Omental fat pad (tissue), 4 donors: Measurements from ENCODE around the gene GAD2. TPM values are rescaled to one million over a fixed set of nuclear protein-coding genes. Genes with fewer than 3 reads are reported as not detected.

Experiments
- ATAC-seq: fragments of 150-250 bp; one replicate; pipeline ENCODE4 v1.9.1; 2016; ENCODE audit warnings: mild to moderate bottlenecking, moderate library complexity; ENCODE audit not compliant: low FRiP score
- DNase-seq: peaks from one replicate; pipeline ENCODE4 v3.0.0-alpha.2; 2019; ENCODE audit warnings: low spot score
- total RNA-seq, 4 donors: library from RNA; depleted of rRNA; stranded (reverse); fragments of >200 nt; gene quantifications; one replicate each; pipeline ENCODE4 v1.1.0, GENCODE V29; 2016
- TF ChIP-seq, protein P1 (sequence below), 3 donors: fragments of 450-650 bp; IDR thresholded peaks; one replicate each; pipeline ENCODE4 v1.5.1; 2016 to 2017; ENCODE audit warnings: antibody characterized with exemption in 3 of 3, mild to moderate bottlenecking in 3 of 3, moderate library complexity in 2 of 3

Gene GAD2
- total RNA-seq, 4 donors from 2014 or later: not detected

DNA sequence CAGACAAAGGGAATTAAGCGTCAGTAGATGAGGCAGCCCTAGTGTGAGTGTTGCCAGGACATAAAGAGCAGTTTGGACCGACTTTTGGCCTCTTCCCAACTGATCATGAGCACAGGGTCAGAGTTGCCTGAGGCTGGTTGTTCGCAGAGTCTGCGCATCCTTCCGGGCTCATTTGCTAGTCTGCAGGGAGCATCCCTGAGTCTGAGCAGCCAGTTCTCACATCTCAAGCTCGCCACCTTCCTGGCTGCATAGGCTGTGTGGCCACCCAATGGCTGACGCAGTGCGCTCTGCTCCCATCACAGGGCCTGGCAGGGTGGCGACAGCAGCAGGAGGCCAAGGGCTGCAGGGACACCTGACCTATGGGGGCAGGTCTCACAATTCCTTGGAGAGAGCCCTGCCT is 5.0 kb downstream of the GAD2 start:
- TF ChIP-seq, protein P1, sequence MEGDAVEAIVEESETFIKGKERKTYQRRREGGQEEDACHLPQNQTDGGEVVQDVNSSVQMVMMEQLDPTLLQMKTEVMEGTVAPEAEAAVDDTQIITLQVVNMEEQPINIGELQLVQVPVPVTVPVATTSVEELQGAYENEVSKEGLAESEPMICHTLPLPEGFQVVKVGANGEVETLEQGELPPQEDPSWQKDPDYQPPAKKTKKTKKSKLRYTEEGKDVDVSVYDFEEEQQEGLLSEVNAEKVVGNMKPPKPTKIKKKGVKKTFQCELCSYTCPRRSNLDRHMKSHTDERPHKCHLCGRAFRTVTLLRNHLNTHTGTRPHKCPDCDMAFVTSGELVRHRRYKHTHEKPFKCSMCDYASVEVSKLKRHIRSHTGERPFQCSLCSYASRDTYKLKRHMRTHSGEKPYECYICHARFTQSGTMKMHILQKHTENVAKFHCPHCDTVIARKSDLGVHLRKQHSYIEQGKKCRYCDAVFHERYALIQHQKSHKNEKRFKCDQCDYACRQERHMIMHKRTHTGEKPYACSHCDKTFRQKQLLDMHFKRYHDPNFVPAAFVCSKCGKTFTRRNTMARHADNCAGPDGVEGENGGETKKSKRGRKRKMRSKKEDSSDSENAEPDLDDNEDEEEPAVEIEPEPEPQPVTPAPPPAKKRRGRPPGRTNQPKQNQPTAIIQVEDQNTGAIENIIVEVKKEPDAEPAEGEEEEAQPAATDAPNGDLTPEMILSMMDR (IDR thresholded peaks at IDR 0.05): no peak
- DNase-seq (no peak), ATAC-seq (no peak)

DNA sequence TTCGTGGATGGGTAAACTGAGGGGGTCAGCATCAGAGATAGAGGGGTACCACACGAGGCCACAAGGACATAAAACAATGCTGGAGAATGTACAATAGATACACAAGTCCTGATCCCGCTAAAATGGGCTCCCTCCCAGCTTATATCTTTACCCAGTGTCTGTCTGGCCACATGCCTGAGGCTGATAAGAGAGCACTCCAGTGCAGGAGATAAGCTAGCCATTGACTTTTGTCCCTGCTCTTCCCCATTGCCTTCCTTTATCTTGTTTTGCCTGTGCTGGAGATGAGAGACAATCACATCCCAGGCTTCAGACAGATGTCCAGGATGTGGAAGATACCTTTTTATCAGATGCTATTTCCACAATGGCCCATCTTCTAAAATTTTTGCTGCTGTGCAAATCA is 6.0 kb downstream of the GAD2 start:
- DNase-seq (no peak), ATAC-seq (no peak)
- TF ChIP-seq, protein P1 (IDR thresholded peaks at IDR 0.05): no peak

DNA sequence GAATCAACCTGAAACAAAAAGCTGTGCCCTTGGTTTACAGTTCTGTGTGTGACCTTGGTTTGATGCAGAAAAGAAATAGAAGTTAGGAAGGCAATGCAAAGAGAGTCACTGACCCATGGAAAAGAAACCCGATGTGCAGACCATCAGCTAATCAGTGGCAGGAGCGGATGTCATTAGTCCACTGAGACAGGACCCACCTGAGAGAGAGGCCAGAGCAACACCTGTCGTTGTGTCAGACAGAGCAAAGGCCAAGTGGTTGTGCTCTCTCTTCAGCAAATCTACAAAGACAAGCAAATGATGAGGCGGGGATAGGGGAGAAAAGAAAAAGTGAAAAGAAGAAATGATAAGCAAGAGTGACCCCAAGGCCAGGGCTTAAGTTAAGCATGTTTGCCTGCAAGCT is 8.7 kb downstream of the GAD2 start:
- DNase-seq (no peak), ATAC-seq (no peak)
- TF ChIP-seq, protein P1 (IDR thresholded peaks at IDR 0.05): no peak

DNA sequence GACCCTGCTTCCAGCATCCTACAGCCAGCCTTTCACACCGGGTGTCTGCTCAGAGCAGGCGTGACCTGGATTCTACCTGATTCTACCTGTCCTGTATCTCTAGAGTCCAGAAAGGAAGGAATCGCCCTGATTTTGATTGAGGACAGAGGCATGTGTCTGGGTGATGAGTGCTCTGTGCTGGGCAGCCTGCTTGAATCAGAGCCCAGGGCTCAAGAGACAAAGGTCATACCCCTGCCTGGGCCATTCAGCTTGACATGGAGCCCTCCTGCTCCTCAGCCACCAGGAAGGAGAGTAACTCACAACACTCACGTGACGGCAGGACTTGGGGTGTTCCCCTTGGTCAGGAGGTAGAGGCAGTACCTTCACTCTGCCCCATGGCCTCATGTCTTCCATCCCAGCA is 11.2 kb downstream of the GAD2 start:
- TF ChIP-seq, protein P1 (IDR thresholded peaks at IDR 0.05): no peak
- ATAC-seq: no peak
- DNase-seq: no peak

DNA sequence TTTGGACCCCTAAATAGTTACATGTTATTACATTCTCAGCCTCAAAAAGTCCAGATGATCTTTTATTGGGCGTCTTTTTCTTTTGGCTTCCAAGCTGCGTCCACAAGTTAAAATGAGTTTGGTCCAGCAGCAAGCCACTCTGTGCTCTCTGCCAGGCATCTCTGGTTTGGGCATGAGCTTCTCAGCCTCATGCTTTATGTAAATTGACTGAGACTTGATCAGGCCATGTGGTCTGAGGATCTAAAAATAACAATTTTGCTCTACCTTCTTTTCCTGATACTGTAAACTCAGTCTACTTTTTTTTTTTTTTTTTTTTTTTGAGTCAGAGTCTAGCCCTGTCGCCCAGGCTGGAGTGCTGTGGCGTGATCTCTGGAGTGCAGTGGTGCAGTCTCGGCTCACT is 15.6 kb downstream of the GAD2 start:
- TF ChIP-seq, protein P1 (IDR thresholded peaks at IDR 0.05): no peak
- DNase-seq: no peak
- no peak for ATAC-seq

DNA sequence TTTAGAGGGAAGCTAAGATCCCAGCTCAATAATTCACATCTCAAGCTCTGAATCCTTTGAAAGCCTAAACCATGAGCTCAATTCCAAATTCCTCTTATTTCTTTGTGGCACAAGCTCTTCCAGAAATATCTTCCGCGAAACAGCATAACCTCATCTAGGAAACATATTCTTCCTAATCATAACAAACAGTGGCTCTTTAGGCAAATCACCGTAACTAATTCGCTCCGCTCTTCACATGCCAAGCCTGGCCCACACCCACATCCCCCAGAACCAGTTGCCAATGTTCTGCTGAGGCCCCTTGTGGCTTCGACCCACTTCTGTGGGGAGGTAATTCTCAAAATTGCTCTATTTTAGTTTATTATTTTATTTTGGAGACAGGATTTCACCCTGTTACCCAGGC is 19.2 kb downstream of the GAD2 start:
- TF ChIP-seq, protein P1 (IDR thresholded peaks at IDR 0.05): no peak
- ATAC-seq (no peak), DNase-seq (no peak)

DNA sequence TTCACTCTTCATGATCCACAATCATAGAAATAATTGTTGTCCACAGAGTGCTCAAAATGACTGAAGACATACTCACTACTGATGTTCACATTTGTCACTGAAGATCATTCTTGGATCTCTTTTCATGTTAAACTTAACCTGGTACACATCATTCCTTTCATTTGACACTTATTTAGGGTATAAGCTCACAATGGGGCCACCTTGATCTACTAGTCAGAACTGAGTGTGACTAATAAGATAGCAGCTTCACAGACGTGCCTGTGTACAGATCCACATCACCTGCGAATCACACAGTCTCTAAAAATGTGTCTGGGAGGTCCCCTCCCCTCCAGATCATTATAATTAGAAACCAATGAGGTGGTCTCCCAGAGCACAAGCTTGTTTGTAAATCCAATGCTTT is 21.8 kb downstream of the GAD2 start:
- ATAC-seq: no peak
- no peak for DNase-seq
- TF ChIP-seq, protein P1 (IDR thresholded peaks at IDR 0.05): no peak
